Esophagus squamous epithelium (tissue), 4 donors: Measurements from ENCODE around the gene CNTNAP2.

ENCODE experiments used
- CTCF ChIP-seq, 6 experiments: fragments of 450-650 bp in 4 of 6; fragments of 200-600 bp in 2 of 6; sonication (generic) in 2 of 6; IDR thresholded peaks; one replicate each; pipeline ENCODE4 v1.5.1; 2016 to 2019; ENCODE audit warnings: antibody characterized with exemption in 6 of 6, mild to moderate bottlenecking in 4 of 6, moderate library complexity in 4 of 6
- POLR2A ChIP-seq, 4 donors: fragments of 450-650 bp; IDR thresholded peaks; one replicate each; pipeline ENCODE4 v1.6.1; 2017; ENCODE audit warnings: antibody characterized with exemption in 4 of 4, mild to moderate bottlenecking in 4 of 4, moderate library complexity in 3 of 4

GRCh38 chr7:147023440-147023839, 906.8 kb downstream of the CNTNAP2 start:
- no peak for TF ChIP-seq CTCF (IDR thresholded peaks at IDR 0.05)
- no peak for TF ChIP-seq POLR2A (IDR thresholded peaks at IDR 0.05)
